ENCODE data around the gene MST1. TPM values are rescaled to one million over a fixed set of nuclear protein-coding genes. Genes with fewer than 3 reads are reported as not detected.

The MST1 gene
- total and polyA plus RNA-seq, 9 of the 15 experiments (the other 6 are each of a cell fraction or from before 2014, with no cell fraction given) = 0.08 to 1.8 (median 0.40) TPM

DNA sequence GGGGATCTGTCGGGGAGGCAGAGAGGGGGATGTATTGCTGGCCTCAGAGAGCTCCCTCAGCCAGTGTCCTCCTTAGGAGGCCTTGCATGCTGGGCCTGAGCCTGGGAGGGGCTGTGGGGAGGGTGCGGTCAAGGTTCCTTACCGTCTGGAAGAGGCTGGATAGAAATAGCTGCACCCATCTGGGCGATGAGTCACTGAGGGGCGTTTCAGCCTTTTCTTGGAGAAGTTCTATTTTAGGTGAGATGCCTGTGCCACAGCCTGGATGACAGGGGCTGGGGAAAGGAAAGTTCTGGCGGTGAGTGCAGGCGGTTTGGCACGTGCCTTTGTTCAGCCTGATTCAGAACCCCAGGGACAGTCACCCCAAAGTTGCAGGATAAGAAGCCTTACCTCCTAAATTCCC is 50.8 kb downstream of the MST1 start (continued):
- TF ChIP-seq JUND (IDR thresholded peaks at IDR 0.05; ENCODE audit: borderline replicate concordance, low read depth, low read length) = peak; percentile 97
- TF ChIP-seq JUND (tag; IDR thresholded peaks at IDR 0.05; ENCODE audit: borderline replicate concordance, low read depth, low read length) = peak; percentile 93; the same call in 1 of the 3 replicates
- TF ChIP-seq TEAD4 (IDR thresholded peaks at IDR 0.05; ENCODE audit: low read length) = peak; percentile 22; the same call in 1 of the 2 replicates
- TF ChIP-seq TEAD4 (CRISPR knock-in tag; IDR thresholded peaks at IDR 0.05; ENCODE audit: borderline replicate concordance) = no peak
- TF ChIP-seq CTBP1 (IDR thresholded peaks at IDR 0.05; ENCODE audit: borderline replicate concordance) = peak; percentile 62; the same call in 1 of the 2 replicates
- TF ChIP-seq FOSL1 (tag; conservative IDR thresholded peaks at IDR 0.05) = peak; percentile 87
- no peak for TF ChIP-seq HNRNPL (IDR thresholded peaks at IDR 0.05; ENCODE audit: low read depth, low read length)
- TF ChIP-seq DPF2 (IDR thresholded peaks at IDR 0.05) = peak; percentile 34; the same call in 1 of the 2 replicates
- TF ChIP-seq HDAC1 (IDR thresholded peaks at IDR 0.05) = 0 out of 4 replicates have a peak, but pooled peaks of 1 of the 2 experiments have one; percentile 52
- TF ChIP-seq MEF2A (IDR thresholded peaks at IDR 0.05; ENCODE audit: control insufficient read depth, low read depth, low read length) = peak; percentile 96
- TF ChIP-seq ZFX (CRISPR knock-in tag; IDR thresholded peaks at IDR 0.05) = peak; percentile 27; the same call in 1 of the 2 replicates
- TF ChIP-seq ATF7 (IDR thresholded peaks at IDR 0.05) = 0 out of 2 replicates have a peak, but pooled peaks have one; percentile 21
- 0 out of 2 replicates have a peak, but pooled peaks have one; percentile 31 for TF ChIP-seq SMARCA4 (IDR thresholded peaks at IDR 0.05)
- peak; percentile 46 for TF ChIP-seq CBFA2T3 (IDR thresholded peaks at IDR 0.05)
- TF ChIP-seq MYNN (IDR thresholded peaks at IDR 0.05) = peak; percentile 56; the same call in 1 of the 2 replicates
- no peak for TF ChIP-seq MYNN (CRISPR knock-in tag; IDR thresholded peaks at IDR 0.05)
- TF ChIP-seq ARID1B (IDR thresholded peaks at IDR 0.05) = peak; percentile 53
